HK-2 (cell line): Measurements from ENCODE around the gene ZNF217.
"Not testable (repeated sequence)": the region's sequence is repeated elsewhere in the genome, so short reads cannot be mapped to it uniquely, and the experiment has no call there.

Experiments used
- DNase-seq: peaks from one replicate; pipeline ENCODE4 v3.0.0-alpha.2; 2018; ENCODE audit not compliant: unreplicated experiment

Gene ZNF217

DNA sequence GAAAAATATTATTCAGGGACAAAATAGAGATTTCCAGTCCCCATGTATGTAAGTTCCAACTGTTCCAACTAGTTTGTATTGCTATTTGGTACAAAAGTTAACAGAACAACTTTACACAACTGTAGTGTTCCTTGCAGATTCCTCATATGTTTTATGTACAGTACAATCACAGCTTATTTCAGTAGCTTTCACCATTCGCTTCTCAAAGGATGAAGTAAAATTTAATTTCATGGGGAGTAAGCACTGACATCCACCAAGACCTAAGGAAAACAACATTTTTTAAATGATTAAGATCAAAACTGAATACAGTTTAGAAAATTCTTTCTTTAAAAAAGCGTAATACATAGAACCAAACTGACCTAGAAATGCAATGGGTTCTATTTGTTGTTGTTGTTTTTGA, 24.6 kb downstream of the ZNF217 start:
- DNase-seq: no peak

DNA sequence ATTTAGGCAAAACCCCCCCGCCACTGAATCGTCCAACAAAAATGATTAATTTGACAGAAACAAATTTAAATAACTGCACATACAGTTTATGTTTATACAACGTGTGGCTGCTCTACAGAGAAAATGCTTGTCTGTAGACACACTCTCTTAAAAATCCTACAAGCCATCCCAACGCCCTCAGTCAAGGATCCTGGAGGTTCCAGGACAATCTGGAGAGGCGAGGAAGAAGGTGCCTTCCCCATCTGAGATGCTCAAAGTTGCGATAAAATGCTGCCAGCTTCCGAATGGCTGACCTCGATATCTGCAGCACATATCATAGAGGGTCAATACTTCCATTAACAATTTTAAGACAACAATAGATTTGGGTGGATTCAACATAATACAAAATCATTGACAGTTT, 25.3 kb downstream of the ZNF217 start:
- no peak for DNase-seq

DNA sequence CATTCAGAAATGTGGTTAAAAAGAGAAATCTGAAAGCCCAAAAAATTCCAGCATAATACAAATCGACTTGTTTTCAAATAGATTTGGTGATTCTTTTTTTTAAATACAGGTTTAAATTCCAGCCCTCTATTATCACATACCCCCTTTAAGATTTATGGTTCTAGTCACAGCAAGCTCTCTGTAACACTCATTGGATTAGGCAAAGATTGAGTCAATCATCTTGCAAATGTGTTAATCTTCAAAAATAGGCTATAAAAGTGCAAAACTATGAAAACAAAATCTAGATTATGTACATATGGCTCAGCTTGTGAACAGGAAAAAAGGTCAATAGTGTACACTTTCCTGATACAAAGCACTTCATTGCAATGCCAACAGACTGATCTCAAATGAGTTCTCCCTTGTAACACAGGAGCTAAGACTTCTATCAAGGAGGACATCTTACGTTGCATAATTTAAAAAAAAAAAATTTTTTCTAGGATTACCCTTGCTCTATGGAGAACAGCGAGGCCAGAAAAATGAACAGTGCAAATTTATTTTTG, 26.2 kb downstream of the ZNF217 start:
- DNase-seq: no peak

DNA sequence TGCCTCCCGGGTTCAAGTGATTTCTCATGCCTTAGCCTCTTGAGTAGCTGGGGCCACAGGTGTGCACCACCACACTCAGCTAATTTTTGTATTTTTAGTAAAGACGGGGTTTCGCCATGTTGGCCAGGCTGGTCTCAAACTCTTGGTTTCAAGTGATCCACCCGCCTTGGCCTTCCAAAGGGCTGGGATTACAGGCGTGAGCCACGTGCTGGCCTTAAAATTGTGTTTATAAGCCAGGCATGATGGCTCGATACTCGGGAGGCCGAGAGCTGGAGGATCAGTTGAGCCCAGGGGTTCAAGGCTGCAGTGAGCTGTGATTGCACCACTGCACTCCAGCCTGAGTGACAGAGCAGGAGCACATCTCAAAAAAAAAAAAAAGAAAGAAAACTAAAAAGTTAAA, 27.0 kb downstream of the ZNF217 start:
- not testable (repeated sequence) for DNase-seq

DNA sequence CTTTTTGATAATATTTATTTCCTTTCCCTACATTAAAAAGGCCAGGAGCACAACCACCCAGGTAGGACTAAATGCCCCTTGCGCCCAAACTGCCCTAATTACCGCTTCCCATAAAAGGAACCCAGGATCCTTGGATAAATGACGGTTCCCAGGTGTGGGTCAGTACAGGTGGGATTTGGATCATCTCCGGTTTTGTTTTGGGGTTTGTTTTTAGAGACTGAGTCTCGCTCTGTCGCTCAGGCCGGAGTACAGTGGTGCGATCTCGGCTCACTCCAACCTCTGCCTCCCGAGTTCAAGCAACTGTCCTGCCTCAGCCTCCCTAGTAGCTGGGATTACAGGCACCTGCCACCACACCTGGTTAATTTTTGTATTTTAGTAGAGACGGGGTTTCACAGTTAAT, 28.4 kb downstream of the ZNF217 start:
- no peak for DNase-seq

DNA sequence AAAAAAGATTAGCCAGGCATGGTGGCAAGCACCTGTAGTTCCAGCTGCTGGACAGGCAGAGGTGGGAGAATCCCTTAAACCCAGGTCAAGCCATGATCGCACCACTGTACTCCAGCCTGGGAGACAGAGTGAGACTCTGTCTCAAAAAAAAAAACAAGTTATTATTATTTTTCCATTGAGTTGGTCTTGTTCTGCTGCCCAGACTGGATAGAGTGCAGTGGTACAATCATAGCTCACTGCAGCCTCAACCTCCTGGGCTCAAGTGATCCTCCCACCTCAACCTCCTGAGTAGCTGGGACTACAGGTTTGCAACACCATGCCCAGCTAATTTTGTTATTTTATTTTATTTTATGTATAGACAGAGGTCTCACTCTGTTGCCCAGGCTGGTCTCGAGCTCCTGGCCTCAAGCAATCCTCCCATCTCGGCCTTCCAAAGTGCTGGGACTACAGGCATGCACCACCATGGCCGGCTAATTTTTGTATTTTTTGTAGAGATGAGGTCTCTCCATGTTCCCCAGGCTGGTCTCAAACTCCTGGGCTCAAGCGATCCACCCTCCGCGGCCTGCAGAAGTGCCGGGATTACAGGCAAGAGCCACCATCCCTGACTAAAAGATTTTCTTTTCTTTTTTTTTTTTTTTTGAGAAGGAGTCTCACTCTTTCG, 31.4 kb downstream of the ZNF217 start:
- DNase-seq: not testable (repeated sequence)

DNA sequence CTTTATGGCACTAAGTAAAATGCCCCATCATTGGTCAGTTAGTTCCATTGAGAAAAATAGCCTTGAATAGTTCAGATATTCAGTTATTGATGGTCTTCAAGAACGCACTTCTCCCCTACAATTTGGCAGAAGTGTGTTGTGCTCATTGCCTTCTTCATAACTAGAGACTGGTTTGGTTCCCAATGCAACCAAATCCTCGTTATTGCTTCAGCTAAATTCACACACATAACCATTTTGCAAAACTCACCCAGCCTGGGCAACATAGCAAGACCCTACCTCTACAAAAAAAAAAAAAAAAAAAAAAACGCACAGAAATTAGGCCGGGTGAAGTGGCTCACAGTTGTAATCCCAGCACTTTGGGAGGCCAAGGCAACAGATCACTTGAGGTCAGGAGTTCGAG, 32.1 kb downstream of the ZNF217 start:
- DNase-seq: no peak

DNA sequence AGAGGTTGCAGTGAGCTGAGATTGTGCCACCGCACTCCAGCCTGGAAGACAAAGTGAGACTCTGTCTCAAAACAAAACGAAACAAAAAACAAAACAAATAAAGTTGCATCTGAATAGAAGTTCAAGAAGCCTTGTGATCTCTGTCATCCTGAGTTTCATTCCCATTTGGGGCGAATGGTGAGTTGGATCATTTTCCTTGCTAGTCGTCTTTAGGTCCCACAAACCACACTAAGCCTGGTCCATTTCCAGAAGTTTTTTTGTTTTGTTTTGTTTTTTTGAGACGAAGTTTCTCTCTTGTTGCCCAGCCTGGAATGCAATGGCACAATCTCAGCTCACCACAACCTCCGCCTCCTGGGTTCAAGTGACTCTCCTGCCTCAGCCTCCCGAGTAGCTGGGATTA, 33.8 kb downstream of the ZNF217 start:
- DNase-seq: no peak

DNA sequence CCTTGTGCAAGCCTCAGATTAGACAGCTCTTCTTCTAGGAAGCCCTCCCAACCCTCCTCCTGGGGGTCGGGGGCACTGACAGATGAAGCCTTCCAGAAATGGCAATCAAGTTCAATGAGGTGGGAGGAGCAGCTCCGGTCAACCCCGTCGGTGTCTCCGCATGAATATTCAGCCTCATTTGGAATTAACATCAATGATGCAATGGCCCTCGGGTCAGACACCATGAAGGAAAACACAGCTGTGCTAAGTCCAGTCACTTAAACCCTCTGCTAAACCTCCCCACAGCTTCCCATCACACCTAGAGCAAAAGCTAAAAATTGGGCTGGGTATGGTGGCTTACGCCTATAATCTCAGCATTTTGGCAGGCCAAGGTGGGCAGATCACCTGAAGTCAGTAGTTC, 36.5 kb downstream of the ZNF217 start:
- DNase-seq: no peak

DNA sequence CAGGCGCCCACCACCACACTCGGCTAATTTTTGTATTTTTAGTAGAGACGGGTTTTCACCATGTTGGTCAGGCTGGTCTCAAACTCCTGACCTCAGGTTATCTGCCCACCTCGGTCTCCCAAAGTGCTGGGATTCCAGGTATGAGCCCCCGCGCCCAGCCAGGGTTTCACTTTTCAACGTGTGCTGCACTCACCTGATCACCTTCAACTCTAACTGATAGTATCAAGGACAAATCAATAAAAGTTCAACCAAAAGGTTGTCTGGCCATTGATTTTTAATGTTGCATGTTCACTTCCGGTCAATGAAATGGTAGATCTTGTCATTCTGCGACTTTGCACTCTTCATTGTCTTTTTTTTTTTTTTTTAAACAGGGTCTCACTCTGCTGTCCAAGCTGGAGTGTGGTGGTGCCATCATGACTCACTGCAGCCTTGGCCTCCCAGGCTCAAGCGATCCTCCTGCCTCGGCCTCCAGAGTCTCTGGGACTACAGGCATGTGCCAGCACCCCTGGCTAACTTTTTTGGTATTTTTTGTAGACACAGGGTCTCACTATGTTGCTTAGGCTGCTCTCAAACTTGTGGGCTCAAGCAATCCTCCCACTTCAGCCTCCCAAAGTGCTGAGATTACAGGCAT, 37.3 kb downstream of the ZNF217 start:
- no peak for DNase-seq

DNA sequence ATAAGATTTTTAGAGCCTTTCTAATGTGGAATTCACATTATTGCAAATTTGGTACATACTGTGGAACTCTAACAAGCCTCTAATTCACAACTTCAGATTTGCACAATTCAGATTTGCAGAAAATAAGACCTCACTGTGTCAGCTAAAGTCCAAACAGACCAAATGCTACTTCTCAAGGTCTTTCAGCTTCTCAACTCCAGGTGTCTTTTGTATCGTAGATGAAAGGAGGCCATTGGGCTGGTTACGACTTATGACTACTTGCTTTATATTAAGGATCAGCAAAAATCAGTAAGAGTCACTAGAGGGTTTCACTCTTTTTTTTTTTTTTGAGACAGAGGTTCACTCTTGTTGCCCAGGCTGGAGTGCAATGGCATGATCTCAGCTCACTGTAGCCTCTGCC, 37.8 kb downstream of the ZNF217 start:
- no peak for DNase-seq

DNA sequence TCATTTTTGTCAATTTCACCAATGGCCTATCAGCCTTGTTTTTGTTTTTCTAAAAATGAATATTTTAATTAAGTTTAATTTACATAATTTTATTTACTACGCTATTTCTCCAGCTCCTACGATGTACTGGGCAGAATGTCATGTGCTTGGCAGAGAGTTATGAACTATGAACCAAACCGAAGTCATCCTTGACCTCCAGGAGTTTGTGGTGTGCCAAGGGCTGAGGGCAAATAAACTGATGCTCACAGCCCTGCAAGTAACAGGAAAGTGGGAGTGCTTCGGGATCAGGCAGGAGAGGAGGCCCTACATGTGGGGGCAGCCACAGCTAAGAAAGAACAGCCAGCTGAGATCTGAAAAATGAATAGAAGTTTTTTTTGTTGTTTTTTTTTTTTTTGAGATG, 38.6 kb downstream of the ZNF217 start:
- no peak for DNase-seq

DNA sequence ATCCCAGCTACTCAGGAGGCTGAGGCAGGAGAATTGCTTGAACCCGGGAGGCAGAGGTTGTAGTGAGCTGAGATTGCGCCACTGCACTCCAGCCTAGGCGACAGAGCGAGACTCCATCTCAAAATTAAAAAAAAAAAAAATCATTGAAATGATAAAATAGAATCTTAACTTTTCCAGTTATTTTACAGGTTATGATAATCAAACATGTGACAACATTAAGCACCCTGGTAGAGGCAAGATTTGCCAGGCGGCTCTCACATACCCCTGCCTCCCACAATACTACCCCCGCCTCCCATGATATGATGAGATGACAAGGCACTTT, 41.1 kb downstream of the ZNF217 start:
- DNase-seq: not testable (repeated sequence)

DNA sequence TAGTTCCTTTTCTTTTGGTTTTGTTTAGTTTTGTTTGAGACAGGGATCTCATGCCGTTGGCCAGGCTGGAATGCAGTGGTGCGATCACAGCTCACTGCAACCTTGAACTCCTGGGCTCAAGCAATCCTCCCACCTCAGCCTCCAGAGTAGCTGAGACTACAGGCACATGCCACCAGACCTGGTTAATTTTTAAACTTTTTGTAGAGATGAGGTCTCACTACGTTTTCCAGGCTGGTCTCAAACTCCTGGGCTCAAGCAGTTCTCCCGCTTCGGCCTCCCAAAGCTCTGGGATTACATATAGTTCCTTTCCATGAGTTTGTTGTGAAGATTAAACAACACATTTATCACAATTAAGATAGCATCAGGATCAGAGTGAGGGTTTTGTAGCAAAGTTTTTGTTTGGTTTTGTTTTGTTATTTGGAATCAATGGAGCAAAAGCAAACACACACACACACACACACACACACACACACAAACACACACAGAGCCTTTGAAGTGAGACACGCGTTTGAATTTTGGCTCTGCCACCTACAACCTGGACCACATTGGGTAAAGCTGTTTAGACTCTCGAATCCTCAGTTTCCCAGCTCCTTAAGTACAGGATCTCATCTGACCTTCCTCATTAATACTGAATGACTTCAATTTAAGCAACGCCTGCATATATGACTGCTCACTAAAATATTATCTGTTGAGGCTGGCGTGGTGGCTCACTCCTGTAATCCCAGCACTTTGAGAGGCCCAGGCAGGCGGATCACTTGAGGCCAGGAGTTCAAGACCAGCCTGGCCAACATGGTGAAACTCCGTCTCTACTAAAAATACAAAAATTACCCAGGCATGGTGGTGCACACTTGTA, 41.7 kb downstream of the ZNF217 start:
- DNase-seq: not testable (repeated sequence)

DNA sequence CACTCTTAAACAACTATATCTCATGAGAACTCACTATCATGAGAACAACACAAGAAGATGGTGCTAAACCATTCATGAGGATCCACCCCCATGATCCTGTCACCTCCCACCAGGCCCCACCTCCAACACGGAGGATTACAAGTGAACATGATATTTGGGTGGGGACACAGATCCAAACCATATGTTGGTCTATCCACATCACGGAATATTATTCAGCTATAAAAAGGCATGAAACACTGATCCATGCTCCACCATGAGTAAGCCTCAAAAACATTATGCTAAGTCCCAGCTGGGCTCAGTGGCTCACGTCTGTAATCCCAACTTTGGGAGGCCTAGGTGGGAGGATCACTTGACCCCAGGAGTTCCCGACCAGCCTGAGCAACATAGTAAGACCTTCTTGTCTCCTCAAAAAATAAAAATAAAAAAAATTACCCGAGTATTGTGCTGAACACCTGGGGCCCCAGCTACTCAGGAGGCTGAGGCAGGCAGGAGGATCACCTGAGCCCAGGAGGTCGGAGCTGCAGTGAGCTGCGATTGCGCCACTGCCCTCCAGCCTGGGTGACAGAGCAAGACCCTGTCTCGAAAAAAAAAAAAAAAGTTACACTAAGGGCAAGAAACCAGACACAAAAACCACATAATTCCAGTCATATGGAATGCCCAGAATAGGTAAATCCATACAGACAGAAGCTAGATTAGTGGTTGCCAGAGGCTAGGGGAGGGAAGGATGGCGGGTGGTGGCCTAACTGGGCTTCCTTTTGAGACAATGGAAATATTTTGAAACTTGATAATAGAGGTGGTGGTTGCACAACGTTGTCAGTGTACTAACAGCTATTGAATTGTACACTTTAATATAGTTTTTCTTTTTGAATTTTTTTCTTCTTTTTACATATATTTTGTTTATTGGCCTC, 43.1 kb downstream of the ZNF217 start:
- no peak for DNase-seq

DNA sequence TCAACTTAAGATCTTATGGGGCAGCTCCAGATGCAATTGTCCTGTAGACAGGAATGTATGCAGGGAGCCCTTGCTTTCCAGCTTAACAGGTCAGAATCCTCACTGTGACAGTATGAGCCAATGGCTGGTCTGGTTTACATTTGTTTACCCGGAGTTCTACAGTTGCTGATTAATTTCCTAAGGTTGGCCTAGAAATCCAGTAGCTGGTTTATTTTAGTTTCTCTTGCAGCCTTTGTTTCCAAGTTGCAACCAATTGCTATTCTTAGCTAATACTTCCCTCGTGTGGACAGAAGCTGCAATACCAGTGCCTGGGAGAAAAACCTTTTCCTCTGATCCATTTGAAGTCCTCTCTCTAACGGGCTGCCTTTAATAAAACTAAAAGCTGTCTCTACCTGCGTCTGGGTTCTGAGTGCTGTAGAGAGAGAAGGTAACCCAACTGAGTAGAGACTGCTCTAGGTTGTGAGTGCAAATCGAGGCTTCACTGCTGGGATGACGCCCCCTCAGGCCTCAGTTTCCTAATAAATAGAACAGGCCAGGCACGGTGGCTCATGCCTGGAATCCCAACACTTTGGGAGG, 45.9 kb downstream of the ZNF217 start:
- peak; percentile 21 for DNase-seq

DNA sequence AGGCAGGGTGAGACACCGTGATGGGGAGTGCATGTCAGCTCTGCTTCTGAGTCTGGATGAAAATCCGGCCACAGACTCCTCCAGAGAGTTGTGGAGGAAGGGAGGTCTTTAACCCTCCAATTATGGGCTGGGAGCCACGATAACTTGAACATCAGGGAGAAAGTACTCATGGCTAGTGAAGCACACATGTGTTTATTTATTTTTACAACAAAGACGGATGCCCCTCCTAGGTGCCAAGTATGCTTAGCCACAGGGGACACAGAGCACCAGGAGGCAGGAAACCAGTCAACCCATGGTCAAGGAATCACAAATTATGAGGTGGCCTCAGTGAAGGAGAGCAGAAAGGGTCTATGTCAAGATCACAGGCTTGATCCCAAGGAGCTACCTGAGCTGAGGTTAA, 54.1 kb downstream of the ZNF217 start:
- DNase-seq: no peak

DNA sequence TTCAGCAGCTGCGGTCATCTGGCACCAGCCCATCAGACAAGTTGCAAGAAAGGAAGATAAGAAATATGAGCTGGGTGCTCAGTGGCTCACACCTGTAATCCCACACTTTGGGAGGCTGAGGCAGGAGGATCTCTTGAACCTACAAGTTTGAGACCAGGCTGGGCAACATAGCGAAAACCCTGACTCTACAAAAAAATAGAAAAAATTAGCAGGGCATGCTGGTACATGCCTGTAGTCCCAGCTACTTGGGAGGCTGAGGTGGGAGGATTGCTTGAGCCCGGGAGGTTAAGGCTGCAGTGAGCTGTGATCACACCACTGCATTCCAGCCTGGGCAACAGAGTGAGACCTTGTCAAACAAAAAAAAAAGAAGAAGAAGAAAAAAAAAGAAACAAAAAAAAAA, 57.3 kb downstream of the ZNF217 start:
- DNase-seq: not testable (repeated sequence)

DNA sequence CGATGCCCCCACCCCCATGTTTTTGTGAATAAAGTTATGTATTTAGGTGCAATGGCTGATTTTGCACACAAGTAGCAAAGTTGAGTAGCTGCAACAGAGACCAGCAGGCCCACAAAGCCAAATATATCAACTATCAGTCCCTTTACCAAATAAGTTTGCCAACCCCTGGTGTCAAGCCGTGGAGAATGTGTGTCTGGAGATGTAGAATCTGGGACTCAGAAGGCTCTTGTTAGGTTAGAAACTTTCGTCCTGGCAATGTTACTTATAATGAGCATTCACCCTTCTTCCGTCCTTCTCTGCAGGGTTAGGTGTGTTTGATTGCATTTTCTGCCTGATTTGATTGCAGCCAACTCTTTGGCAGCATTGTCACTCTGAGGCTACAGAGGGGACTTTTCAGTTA, 57.8 kb downstream of the ZNF217 start:
- DNase-seq: no peak

DNA sequence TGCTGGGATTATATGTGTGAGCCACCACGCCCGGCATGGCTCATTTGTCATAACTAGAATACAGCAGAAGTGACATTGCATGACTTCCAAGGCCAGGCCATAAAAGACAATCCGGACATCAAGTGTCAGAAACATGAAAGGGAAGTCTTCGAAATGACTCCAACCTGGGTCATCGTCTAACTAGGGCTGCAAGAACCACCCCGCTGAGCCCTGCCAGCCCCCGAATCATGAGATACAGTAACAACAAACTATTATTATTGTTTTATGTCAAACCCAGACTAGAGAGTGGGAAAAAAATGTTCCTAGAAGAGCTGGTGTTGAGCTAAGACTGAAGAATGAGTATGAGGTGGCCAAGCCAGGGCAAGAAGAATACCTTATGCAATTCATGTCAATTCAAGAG, 59.6 kb downstream of the ZNF217 start:
- DNase-seq: no peak

DNA sequence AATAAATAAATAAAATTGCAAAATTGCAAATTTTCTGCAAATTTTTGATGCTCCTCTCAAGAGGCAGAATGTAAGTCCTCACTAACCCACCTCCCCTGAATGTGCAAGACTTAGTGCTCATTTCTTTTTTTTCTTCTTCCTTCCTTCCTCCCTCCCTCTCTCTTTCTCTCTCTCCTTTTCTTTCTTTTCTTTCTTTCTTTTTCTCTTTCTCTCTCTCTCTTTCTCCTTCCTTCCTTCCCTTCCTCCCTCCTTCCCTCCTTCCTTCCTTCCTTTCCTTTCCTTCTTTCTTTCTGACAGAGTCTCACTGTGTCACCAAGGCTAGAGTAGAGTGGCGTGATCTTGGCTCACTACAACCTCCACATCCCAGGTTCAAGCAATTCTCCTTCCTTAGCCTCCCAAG, 60.1 kb downstream of the ZNF217 start:
- DNase-seq: no peak
